Suprapubic skin (tissue), 4 donors: ENCODE results near the gene TAF3. TPM values are rescaled to one million over a fixed set of nuclear protein-coding genes. Genes with fewer than 3 reads are reported as not detected.

Experiments used
- DNase-seq, 2 donors: peaks; one replicate each; pipeline ENCODE4 v3.0.0-alpha.2; 2019; ENCODE audit warnings: low spot score in 2 of 2
- H3K27ac ChIP-seq: fragments of 200-600 bp; sonication (generic); one replicate; pipeline ENCODE4 v1.5.1; 2019
- H3K27me3 ChIP-seq: fragments of 200-600 bp; sonication (generic); one replicate; pipeline ENCODE4 v1.5.1; 2019
- H3K36me3 ChIP-seq: fragments of 200-600 bp; sonication (generic); one replicate; pipeline ENCODE4 v1.5.1; 2019
- H3K4me1 ChIP-seq: fragments of 200-600 bp; sonication (generic); one replicate; pipeline ENCODE4 v1.5.1; 2019
- H3K4me3 ChIP-seq: fragments of 200-600 bp; sonication (generic); one replicate; pipeline ENCODE4 v1.5.1; 2019; ENCODE audit warnings: mild to moderate bottlenecking
- H3K9me3 ChIP-seq: fragments of 200-600 bp; sonication (generic); one replicate; pipeline ENCODE4 v1.5.1; 2019
- EP300 ChIP-seq: sonication (generic); formaldehyde crosslinking; IDR thresholded peaks from one replicate; pipeline ENCODE4 v1.6.1; 2017; ENCODE audit warnings: antibody characterized with exemption
- POLR2A ChIP-seq, 2 donors: fragments of 450-650 bp; IDR thresholded peaks; one replicate each; pipeline ENCODE4 v1.6.1; 2017; ENCODE audit warnings: antibody characterized with exemption in 2 of 2, mild to moderate bottlenecking in 2 of 2, moderate library complexity in 2 of 2
- POLR2AphosphoS5 ChIP-seq, 3 donors: sonication (generic); formaldehyde crosslinking; IDR thresholded peaks; one replicate each; pipeline ENCODE4 v1.6.1; 2017; ENCODE audit warnings: antibody characterized with exemption in 3 of 3
- WGBS: methylation state at CpG from one replicate; pipeline ENCODE4 v1.1.5; 2018; 5-methylcytosine and 5-hydroxymethylcytosine counted together
- total RNA-seq, 4 donors: library from RNA; depleted of rRNA; stranded (reverse); fragments of >200 nt; gene quantifications; one replicate each; pipeline ENCODE4 v1.1.0, GENCODE V29; 2016
- TF ChIP-seq, protein P1 (sequence below), 2 donors: fragments of 200-600 bp in 1 of 2; fragments of 450-650 bp in 1 of 2; sonication (generic) in 1 of 2; IDR thresholded peaks; one replicate each; pipeline ENCODE4 v1.5.1; 2016 to 2019; ENCODE audit warnings: antibody characterized with exemption in 2 of 2, mild to moderate bottlenecking in 1 of 2, moderate library complexity in 1 of 2

The TAF3 gene
- total RNA-seq, 4 donors from 2014 or later: 5.6 to 13.3 (median 10.3) TPM

GRCh38 chr10:8063935-8064334, 245.6 kb downstream of the TAF3 start:
- H3K27me3 ChIP-seq: peaks cover 26% of the 10 kb centered on the region
- peaks cover 44% of the 10 kb centered on the region for H3K4me1 ChIP-seq
- no peaks in the 10 kb centered on the region for H3K9me3 ChIP-seq
- DNase-seq: no peak
- no peak overlapping the region for H3K27ac ChIP-seq
- no peak for TF ChIP-seq POLR2A (IDR thresholded peaks at IDR 0.05)
- TF ChIP-seq POLR2AphosphoS5 (IDR thresholded peaks at IDR 0.05): no peak
- TF ChIP-seq, protein P1, sequence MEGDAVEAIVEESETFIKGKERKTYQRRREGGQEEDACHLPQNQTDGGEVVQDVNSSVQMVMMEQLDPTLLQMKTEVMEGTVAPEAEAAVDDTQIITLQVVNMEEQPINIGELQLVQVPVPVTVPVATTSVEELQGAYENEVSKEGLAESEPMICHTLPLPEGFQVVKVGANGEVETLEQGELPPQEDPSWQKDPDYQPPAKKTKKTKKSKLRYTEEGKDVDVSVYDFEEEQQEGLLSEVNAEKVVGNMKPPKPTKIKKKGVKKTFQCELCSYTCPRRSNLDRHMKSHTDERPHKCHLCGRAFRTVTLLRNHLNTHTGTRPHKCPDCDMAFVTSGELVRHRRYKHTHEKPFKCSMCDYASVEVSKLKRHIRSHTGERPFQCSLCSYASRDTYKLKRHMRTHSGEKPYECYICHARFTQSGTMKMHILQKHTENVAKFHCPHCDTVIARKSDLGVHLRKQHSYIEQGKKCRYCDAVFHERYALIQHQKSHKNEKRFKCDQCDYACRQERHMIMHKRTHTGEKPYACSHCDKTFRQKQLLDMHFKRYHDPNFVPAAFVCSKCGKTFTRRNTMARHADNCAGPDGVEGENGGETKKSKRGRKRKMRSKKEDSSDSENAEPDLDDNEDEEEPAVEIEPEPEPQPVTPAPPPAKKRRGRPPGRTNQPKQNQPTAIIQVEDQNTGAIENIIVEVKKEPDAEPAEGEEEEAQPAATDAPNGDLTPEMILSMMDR (IDR thresholded peaks at IDR 0.05): no peak
- no peak for TF ChIP-seq EP300
- 54% methylated on average over 13 of the region's 13 CpGs for WGBS
- no peak overlapping the region for H3K4me3 ChIP-seq
- H3K36me3 ChIP-seq: peaks cover 8% of the 10 kb centered on the region

GRCh38 chr10:8064436-8064835, 246.1 kb downstream of the TAF3 start:
- WGBS: 35% methylated on average over 5 of the region's 5 CpGs
- Histone ChIP-seq H3K9me3 (no peaks in the 10 kb centered on the region), H3K36me3 (peaks cover 13% of the 10 kb centered on the region), H3K27me3 (peaks cover 25% of the 10 kb centered on the region), H3K27ac (no peak overlapping the region), H3K4me1 (peaks cover 46% of the 10 kb centered on the region), H3K4me3 (no peak overlapping the region)
- no peak for TF ChIP-seq POLR2A (IDR thresholded peaks at IDR 0.05)
- TF ChIP-seq EP300: no peak
- TF ChIP-seq POLR2AphosphoS5 (IDR thresholded peaks at IDR 0.05): no peak
- TF ChIP-seq, protein P1 (IDR thresholded peaks at IDR 0.05): no peak
- no peak for DNase-seq

DNA sequence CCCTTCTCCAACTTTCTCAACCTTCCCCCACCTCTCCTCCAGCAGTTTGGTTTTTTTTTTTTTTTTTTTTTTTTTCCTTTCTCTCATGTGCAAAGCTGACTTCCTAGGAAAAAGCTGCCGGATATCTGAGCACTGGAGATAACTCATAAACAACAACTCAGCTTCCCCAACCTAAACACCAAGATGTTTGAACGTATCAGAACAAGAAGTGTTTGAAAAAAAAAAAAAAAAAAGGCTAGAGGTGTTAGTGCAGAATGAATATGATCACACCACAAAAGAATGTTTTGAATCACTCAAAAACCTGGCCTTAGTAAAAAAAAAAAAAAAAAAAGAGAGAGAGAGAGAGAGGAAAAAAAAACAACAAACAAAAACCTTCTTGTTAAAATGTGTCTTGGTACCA, 247.3 kb downstream of the TAF3 start:
- DNase-seq: no peak
- WGBS: 23% methylated on average over 2 of the region's 2 CpGs
- Histone ChIP-seq H3K36me3 (peaks cover 16% of the 10 kb centered on the region), H3K27ac (no peak overlapping the region), H3K4me1 (peaks cover 46% of the 10 kb centered on the region), H3K27me3 (peaks cover 25% of the 10 kb centered on the region), H3K4me3 (no peak overlapping the region), H3K9me3 (no peaks in the 10 kb centered on the region)
- no peak for TF ChIP-seq POLR2AphosphoS5 (IDR thresholded peaks at IDR 0.05)
- TF ChIP-seq EP300: no peak
- no peak for TF ChIP-seq POLR2A (IDR thresholded peaks at IDR 0.05)
- TF ChIP-seq, protein P1 (IDR thresholded peaks at IDR 0.05): no peak

DNA sequence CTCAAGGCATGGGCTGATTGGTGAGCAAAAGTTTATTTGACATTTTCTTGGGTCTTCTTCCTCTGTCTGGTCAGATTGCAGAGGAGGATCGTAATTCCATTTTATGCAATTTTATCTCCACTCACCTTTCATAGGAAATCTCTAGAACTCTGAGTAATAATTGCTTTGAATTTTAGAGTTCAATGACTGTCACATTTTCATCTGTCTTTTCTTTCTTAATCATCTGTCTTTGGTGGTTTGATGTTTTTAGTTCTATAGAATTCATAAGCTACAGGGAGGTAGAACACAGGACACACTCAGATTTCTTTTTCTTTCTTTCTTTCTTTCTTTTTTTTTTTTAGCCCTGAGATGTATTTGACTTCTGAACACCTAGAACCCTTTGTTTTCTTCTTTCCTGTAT, 247.8 kb downstream of the TAF3 start:
- TF ChIP-seq EP300 (no peak), POLR2AphosphoS5 (IDR thresholded peaks at IDR 0.05) (no peak), POLR2A (IDR thresholded peaks at IDR 0.05) (no peak)
- TF ChIP-seq, protein P1 (IDR thresholded peaks at IDR 0.05): no peak
- H3K4me3 ChIP-seq: no peak overlapping the region
- H3K27ac ChIP-seq: no peak overlapping the region
- 64% methylated on average over 1 of the region's 1 CpG for WGBS
- peaks cover 46% of the 10 kb centered on the region for H3K4me1 ChIP-seq
- peaks cover 16% of the 10 kb centered on the region for H3K36me3 ChIP-seq
- DNase-seq: no peak
- H3K27me3 ChIP-seq: peaks cover 21% of the 10 kb centered on the region
- no peaks in the 10 kb centered on the region for H3K9me3 ChIP-seq

Other genes with a start within 250 kb of the TAF3 start
- gene ITIH5, start 151.5 kb upstream of the TAF3 start, total RNA-seq: 10 to 100 TPM in 1 of 4 donors, 1 to 10 TPM in 3; 3.8 to 11.3 (median 4.4) TPM
- gene ITIH2, start 115.2 kb upstream of the TAF3 start, total RNA-seq: under 1 TPM in 1 of 4 donors, not detected in 3; 0.24 TPM
- 10 to 100 TPM in 1 of 4 donors, 1 to 10 TPM in 3; 2.7 to 13.8 (median 7.5) TPM for gene KIN, start 30.5 kb upstream of the TAF3 start, total RNA-seq
- 100 to 1,000 TPM; 188 to 226 (median 205) TPM for gene ATP5F1C, start 30.3 kb upstream of the TAF3 start, total RNA-seq
- gene GATA3, start 236.2 kb downstream of the TAF3 start, total RNA-seq: 100 to 1,000 TPM in 3 of 4 donors, 10 to 100 TPM in 1; 91.0 to 241 (median 164) TPM